Measurements from ENCODE around the gene SFXN5. TPM values are rescaled to one million over a fixed set of nuclear protein-coding genes. Genes with fewer than 3 reads are reported as not detected.
A peak's percentile ranks its signal among the peaks of the same experiment; 100 is the strongest.

Gene SFXN5
- total and polyA plus RNA-seq, 2 of the 4 experiments (the other 2 are of a cell fraction), result 8.6 to 17.0 TPM

- H2AK5ac ChIP-seq (ENCODE audit: low read depth, low read length), result no peak overlapping the region
- H3K36me3 ChIP-seq (ENCODE audit: control insufficient read depth, insufficient read depth, low read length), result no peaks in the 10 kb centered on the region; the same call in 1 of the 2 replicates
- peaks cover 4% of the 10 kb centered on the region; the same call in 1 of the 2 replicates for H3K4me1 ChIP-seq (ENCODE audit: control insufficient read depth, insufficient read depth, low read length)
- in situ Hi-C loops (cut with MboI; ENCODE audit: low sequenced_read_pairs) (no loop called here), dilution Hi-C loops (cut with HindIII; ENCODE audit: low sequenced_read_pairs, unreplicated experiment) (no loop called here), intact Hi-C loops (cut with micrococcal nuclease) (no loop called here)
- no peaks in the 10 kb centered on the region for H3K27me3 ChIP-seq (ENCODE audit: control insufficient read depth, insufficient read depth, low read length)
- no TSS peak for BruUV-seq (replicated peaks)
- no peak overlapping the region for H3K9ac ChIP-seq (ENCODE audit: low read depth, low read length)
- H3K4me3 ChIP-seq (ENCODE audit: insufficient read depth, low read depth, low read length), result no peak overlapping the region
- no peak overlapping the region for H4K5ac ChIP-seq (ENCODE audit: low read depth, low read length)
- no peak overlapping the region for H4K8ac ChIP-seq (ENCODE audit: low read depth in 2 of 2, low read length in 2 of 2)
- no peak overlapping the region for H2BK15ac ChIP-seq (ENCODE audit: low read depth, low read length)
- H4K20me1 ChIP-seq (ENCODE audit: insufficient read depth, low read length), result no peaks in the 10 kb centered on the region
- ChIA-PET POLR2A (ENCODE audit: unreplicated experiment) (no interaction called here), CTCF (no interaction called here)
- TF ChIP-seq RCOR1 (IDR thresholded peaks at IDR 0.05; ENCODE audit: insufficient replicate concordance, low read length), result no peak
- 86% methylated on average over 3 of the region's 11 CpGs; no CpG with 5 or more reads in 1 of the 2 experiments for WGBS, 2 experiments (ENCODE audit: extremely low coverage in 2 of 2, insufficient read length in 1 of 2)
- H4K91ac ChIP-seq (ENCODE audit: insufficient read depth, low read depth, low read length), result no peak overlapping the region
- H3K9me1 ChIP-seq (ENCODE audit: insufficient read depth, low read length), result peaks cover 11% of the 10 kb centered on the region; the same call in 1 of the 2 replicates
- H3K23ac ChIP-seq (ENCODE audit: low read depth, low read length), result no peak overlapping the region
- H2AFZ ChIP-seq (replicated peaks; ENCODE audit: low read length, poor library complexity), result no peak overlapping the region
- DNase-seq (peak; percentile 58), ATAC-seq (ENCODE audit: low read depth) (peak; percentile 47; the same call in 1 of the 2 replicates)
- no peak overlapping the region for H3K27ac ChIP-seq (ENCODE audit: insufficient read depth, low read length)
- no peak overlapping the region for H2BK120ac ChIP-seq (ENCODE audit: low read depth, low read length)
- no peaks in the 10 kb centered on the region for H3K9me3 ChIP-seq (ENCODE audit: control insufficient read depth, insufficient read depth, low read length)
- no peak overlapping the region for H2AK9ac ChIP-seq (replicated peaks; ENCODE audit: low read depth, low read length, poor library complexity)
- no peak overlapping the region for H3K56ac ChIP-seq (ENCODE audit: extremely low read depth, insufficient read depth, low read length)
- no peak overlapping the region for H3K4me2 ChIP-seq (ENCODE audit: low read depth, low read length)
- H3K79me1 ChIP-seq (ENCODE audit: low read depth in 1 of 2, low read length in 2 of 2), result no peaks in the 10 kb centered on the region
- H2BK20ac ChIP-seq (ENCODE audit: low read depth, low read length), result no peak overlapping the region
- no peak overlapping the region for H3K4ac ChIP-seq (ENCODE audit: low read depth, low read length)
- no peak overlapping the region for H2BK5ac ChIP-seq (ENCODE audit: low read depth, low read length, poor library complexity, severe bottlenecking)
- no peak overlapping the region for H3K14ac ChIP-seq (replicated peaks; ENCODE audit: low read depth, low read length)
- no peak overlapping the region for H3K18ac ChIP-seq (ENCODE audit: low read depth, low read length)
Observed at GRCh38 chr2:72980535-72981217, 90.8 kb downstream of the SFXN5 start.

Measured in IMR-90 (cell line).